IPS-15b (cell line): ENCODE data around the gene CRY1.

Experiments
- H3K27me3 ChIP-seq: one replicate; pipeline ENCODE4 v1.6.1; 2013; ENCODE audit warnings: low read length; ENCODE audit not compliant: control insufficient read depth, insufficient read depth
- H3K36me3 ChIP-seq: one replicate; pipeline ENCODE4 v1.6.1; 2013; ENCODE audit warnings: low read length; ENCODE audit not compliant: control insufficient read depth, insufficient read depth
- H3K4me1 ChIP-seq: one replicate; pipeline ENCODE4 v1.6.1; 2013; ENCODE audit warnings: mild to moderate bottlenecking, low read length; ENCODE audit not compliant: control insufficient read depth, insufficient read depth
- H3K4me3 ChIP-seq: one replicate; pipeline ENCODE4 v1.5.1; 2013; ENCODE audit warnings: low read depth, low read length
- H3K9ac ChIP-seq: one replicate; pipeline ENCODE4 v1.6.1; 2013; ENCODE audit warnings: low read depth, mild to moderate bottlenecking, low read length
- H3K9me3 ChIP-seq: one replicate; pipeline ENCODE4 v1.6.1; 2013; ENCODE audit warnings: mild to moderate bottlenecking, low read length; ENCODE audit not compliant: control insufficient read depth, insufficient read depth

Gene CRY1

DNA sequence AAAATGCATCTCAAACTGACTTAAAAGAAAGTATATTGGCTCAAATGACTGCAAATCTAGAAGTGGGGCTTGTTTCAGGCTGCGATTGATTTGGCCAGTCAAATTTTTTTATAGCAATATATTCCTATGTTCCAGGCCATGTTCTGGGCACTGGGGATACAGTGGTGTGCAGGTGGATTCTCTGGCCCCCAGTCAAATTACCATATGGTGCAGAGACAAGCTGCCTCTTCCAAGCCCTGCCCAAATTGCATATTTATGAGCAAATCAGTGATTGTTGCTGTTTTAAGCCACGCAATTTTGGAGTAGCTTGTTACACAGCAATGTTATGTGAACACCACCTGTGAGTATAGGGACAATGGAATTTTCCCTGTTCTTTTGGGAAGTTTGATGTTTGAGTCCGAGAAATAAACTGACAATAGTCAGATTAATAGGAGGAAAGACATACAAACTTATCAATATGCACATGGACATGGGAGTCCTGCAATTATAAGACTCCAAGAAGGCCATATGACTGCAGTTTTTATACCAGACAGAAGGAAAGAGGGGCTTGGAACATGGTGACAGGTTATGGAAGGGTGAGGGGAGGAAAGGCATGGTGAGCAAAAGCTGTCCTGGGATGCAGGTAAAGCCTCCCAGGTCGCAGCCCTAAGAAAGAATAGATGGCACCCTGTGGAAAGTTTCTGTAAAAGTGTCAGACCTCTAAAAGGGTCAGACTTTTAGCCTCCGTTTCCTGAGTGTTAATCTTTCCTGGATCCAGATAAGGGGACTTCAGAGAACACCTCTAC is 13.1 kb upstream of the CRY1 start:
- Histone ChIP-seq H3K36me3 (no peaks in the 10 kb centered on the region), H3K4me1 (no peaks in the 10 kb centered on the region), H3K4me3 (no peak overlapping the region), H3K27me3 (no peaks in the 10 kb centered on the region), H3K9me3 (no peaks in the 10 kb centered on the region), H3K9ac (no peak overlapping the region)

DNA sequence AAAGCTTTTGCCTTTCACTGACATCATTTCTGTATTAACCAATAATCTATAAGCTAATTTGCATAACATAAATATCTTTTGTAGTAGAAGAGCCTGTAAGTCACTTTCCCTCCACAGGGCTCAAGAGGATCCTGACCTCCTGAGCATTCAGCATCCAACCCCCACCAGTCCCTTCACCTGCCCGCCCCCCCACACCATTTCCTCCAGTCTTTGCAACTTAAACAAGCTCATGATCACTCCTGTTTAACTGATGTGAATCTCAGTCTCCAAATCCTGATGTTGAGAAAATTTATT is 12.0 kb upstream of the CRY1 start:
- Histone ChIP-seq H3K9ac (no peak overlapping the region), H3K4me1 (no peaks in the 10 kb centered on the region), H3K9me3 (no peaks in the 10 kb centered on the region), H3K36me3 (no peaks in the 10 kb centered on the region), H3K4me3 (no peak overlapping the region), H3K27me3 (no peaks in the 10 kb centered on the region)

DNA sequence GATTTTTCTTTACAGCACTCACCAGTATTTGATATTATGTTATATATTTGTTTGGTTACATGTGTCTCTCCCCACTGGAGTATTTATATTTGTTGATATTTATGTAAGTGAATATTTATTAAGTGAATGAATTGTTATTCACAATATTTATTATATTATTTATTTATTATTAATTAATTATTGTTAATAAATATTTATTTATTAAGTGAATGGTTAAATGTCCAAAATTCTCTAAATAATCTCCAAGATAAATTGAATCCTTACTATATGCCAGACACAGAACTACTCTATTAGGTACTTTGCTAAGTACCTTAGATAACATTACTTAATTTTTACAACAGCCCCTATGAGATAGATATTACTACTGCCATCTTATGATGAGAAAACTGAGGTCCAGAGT is 10.2 kb upstream of the CRY1 start:
- Histone ChIP-seq H3K9ac (no peak overlapping the region), H3K36me3 (no peaks in the 10 kb centered on the region), H3K9me3 (no peaks in the 10 kb centered on the region)

DNA sequence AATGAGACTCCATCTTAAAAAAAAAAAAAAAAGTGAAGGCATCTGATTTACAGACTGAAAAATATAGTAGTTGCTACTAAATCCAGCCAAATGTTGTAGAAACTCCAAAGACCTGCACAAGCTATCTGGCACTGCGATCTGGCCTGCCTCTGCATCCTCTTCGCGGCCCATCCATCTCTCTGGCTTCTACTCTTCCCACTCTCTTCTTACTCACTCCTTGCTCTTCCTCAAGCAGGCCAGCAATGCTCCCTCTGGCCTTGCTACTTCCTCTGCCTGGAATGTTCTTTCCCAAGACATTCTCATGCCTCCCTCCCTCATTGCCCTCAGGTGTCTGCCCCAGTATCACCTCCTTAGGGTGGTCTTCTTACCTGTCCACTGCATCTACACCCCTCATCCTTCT is 9.7 kb upstream of the CRY1 start:
- Histone ChIP-seq H3K9ac (no peak overlapping the region), H3K9me3 (no peaks in the 10 kb centered on the region), H3K4me1 (no peaks in the 10 kb centered on the region), H3K4me3 (no peak overlapping the region), H3K36me3 (no peaks in the 10 kb centered on the region), H3K27me3 (no peaks in the 10 kb centered on the region)

More for the DNA sequence above, 10.2 kb upstream of the CRY1 start:
- Histone ChIP-seq H3K4me1 (no peaks in the 10 kb centered on the region), H3K27me3 (no peaks in the 10 kb centered on the region), H3K4me3 (no peak overlapping the region)

DNA sequence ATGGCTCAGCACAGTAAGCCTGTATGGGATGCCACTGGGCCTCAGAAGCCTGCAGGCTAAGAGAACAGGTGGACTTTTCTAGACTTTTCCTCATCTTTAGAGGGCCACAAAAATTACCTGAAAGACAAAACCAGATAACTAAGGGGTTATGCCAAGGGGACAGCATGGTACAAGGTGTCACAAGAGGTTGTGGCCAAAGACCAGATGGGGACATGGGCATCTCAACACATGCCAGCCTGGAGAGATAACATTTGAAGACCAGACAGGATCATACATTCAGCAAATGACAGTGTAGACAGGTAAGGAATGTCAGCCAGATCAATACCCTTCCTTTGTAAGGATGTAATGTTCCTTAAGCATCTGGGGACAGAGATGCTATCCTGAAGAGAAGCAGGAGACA is 8.9 kb upstream of the CRY1 start:
- Histone ChIP-seq H3K4me3 (no peak overlapping the region), H3K36me3 (no peaks in the 10 kb centered on the region), H3K4me1 (no peaks in the 10 kb centered on the region), H3K9me3 (peaks cover under 1% of the 10 kb centered on the region), H3K27me3 (no peaks in the 10 kb centered on the region), H3K9ac (no peak overlapping the region)

DNA sequence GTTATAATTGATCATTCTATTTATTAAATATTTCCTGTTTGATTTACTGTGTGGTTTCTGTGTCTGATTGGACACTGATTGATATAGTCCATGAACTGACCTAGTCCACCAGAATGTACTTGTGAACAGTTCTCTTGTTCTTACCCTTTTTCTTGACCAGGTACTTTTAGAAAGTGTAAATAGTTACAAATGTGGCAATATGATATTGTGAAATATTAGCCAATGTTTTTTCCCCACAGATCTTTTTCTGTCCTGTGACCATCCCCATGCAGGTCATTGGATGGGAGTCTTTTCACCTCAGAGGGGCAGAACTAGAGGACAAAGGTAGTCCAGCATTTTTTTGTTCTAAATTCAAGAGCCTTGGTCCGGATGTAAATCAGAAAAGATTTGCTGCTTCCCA is 8.3 kb upstream of the CRY1 start:
- Histone ChIP-seq H3K4me3 (no peak overlapping the region), H3K9me3 (peaks cover 2% of the 10 kb centered on the region), H3K4me1 (no peaks in the 10 kb centered on the region), H3K27me3 (no peaks in the 10 kb centered on the region), H3K36me3 (no peaks in the 10 kb centered on the region), H3K9ac (no peak overlapping the region)

DNA sequence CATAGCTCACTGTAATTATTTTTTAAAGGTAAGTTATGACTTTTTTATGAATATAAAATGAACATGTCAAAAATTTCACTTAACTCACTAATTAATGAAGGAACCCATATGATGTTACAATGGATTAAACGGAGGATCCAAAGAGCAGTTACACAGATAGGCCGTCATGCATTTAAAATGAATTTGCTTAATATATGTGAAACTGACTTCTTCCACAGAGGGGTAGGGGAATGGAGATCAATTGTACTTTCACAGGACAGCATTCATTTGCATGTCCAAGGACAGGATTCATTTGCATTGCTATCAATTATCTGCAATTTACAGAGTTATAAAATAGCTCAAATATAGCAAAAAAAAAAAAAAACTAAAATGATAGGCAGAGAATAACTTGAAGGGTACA is 6.6 kb upstream of the CRY1 start:
- no peaks in the 10 kb centered on the region for H3K27me3 ChIP-seq
- H3K9me3 ChIP-seq, result peaks cover 2% of the 10 kb centered on the region
- no peaks in the 10 kb centered on the region for H3K4me1 ChIP-seq
- no peak overlapping the region for H3K9ac ChIP-seq
- no peak overlapping the region for H3K4me3 ChIP-seq
- H3K36me3 ChIP-seq, result no peaks in the 10 kb centered on the region

DNA sequence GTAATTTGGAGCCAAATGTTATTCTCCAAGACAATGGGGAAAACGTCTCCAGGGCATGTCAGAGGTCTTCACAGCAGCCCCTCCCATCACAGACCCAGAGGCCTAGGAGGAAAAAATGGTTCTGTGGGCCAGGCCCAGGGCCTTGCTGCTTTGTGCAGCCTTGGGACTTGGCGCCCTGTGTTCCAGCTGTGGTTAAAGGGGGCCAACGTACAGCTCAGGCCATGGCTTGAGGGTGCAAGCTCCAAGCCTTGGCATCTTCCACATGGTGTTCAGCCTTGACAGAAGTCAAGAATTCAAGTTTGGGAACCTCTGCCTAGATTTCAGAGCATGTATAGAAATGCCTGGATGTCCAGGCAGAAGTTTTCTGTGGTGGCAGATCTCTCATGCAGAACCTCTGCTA is 3.2 kb upstream of the CRY1 start:
- peaks cover 2% of the 10 kb centered on the region for H3K9me3 ChIP-seq
- H3K27me3 ChIP-seq, result no peaks in the 10 kb centered on the region
- H3K4me1 ChIP-seq, result peaks cover 2% of the 10 kb centered on the region
- H3K36me3 ChIP-seq, result no peaks in the 10 kb centered on the region
- no peak overlapping the region for H3K4me3 ChIP-seq
- no peak overlapping the region for H3K9ac ChIP-seq

DNA sequence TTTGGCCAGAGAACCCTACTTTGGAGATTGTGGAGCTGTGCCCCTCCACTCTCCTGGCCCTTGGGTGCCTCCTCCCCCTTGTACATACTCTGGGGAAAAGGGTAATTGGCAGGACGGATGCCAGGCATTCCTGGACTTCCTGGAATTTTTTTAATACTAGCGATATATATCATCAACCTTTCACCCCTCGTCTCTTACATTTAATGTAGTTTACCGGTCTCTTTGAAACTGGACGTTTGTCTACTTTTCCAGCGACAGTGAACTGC is 767 bp upstream of the CRY1 start:
- H3K4me3 ChIP-seq, result peak overlapping the region; percentile 93
- peaks cover 3% of the 10 kb centered on the region for H3K4me1 ChIP-seq
- H3K36me3 ChIP-seq, result no peaks in the 10 kb centered on the region
- peaks cover 2% of the 10 kb centered on the region for H3K9me3 ChIP-seq
- H3K9ac ChIP-seq, result peak overlapping the region; percentile 63
- no peaks in the 10 kb centered on the region for H3K27me3 ChIP-seq

DNA sequence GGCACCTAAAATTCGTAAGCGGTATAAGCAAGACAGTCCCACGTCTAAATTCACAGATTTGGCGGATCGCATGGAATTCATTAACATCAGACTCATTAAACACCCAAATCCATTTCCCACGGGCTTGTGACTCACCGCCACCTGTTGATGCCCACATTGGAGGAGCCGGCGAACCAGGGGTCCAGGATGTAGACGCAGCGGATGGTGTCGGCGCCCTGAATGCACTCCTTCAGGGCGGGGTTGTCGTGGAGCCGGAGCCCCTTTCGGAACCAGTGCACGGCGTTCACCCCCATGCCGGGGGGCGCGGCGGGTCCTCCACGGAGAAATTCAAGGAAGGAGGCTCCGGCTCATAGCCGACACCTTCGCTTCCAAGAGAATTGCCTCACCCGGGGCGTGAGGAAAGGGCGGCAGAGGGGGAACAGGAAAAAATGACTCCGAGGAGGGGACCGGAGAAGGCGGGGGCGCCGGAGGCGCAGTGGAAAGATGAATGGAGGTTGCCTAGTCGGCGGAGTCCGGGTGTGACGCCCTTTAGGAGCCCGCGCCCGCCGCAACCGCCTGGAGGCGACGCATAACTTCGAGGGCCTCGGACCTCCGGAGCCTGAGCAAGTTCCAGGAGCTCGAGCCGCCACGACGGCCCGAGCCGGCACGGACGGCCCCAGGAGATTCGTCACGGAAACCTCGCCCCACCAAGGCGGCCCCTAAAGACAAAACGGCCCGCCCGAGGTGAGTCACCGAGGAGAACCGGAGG is 506 bp downstream of the CRY1 start:
- H3K27me3 ChIP-seq, result no peaks in the 10 kb centered on the region
- H3K9me3 ChIP-seq, result peaks cover 2% of the 10 kb centered on the region
- peak overlapping the region; percentile 65 for H3K9ac ChIP-seq
- peaks cover 3% of the 10 kb centered on the region for H3K4me1 ChIP-seq
- H3K36me3 ChIP-seq, result no peaks in the 10 kb centered on the region
- H3K4me3 ChIP-seq, result peak overlapping the region; percentile 93

DNA sequence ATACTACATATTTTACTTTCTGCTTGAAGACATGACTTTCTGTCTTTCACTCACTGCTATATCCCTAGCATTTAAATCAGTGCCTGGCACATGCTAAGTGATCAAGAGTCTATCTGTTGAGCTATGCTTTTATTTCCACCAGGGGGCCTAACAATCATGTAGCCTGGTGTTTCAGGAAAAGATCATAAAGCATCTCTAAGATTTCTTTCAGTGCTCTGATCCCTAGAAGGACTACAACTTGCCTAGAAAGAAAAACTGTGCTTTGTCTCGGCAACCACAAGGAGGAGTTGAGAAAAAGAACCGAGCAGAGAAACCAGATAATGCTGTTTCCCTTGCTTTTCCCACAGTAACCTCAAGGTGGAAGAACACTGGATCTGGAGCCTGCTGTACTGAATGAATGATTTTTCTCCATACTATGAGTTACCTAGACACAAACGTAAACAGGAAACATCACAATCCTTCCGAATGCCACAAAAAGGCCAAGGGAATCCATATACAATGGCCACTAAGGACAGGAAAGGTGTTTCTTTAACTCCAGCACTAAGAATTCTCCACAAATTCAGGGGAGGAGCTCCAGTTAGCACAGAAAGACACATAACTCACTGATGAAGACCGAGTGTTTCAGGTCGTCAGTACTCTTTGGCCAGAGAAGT is 1.2 kb downstream of the CRY1 start:
- Histone ChIP-seq H3K27me3 (no peaks in the 10 kb centered on the region), H3K9ac (peak overlapping the region; percentile 56), H3K4me1 (peaks cover 3% of the 10 kb centered on the region)

DNA sequence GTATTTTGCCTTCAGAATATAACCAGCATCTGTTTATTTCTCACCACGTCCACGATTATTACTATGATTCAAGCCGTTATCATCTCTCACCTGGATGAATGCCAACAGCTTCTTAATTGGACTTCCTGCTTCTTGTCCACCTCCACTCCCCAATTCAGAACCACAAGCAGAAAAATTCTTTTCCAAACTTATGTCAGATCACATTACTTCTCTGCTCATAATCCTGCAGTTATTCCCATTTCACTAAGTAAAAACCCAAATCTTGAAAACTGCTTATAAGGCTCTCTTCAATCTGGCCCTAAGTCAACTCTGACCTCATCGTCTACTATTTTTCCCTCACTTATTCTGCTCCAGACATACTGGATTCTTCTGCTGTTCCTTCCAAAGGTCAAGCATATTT is 2.0 kb downstream of the CRY1 start:
- H3K36me3 ChIP-seq, result no peaks in the 10 kb centered on the region
- H3K4me1 ChIP-seq, result peaks cover 3% of the 10 kb centered on the region
- H3K27me3 ChIP-seq, result no peaks in the 10 kb centered on the region
- no peaks in the 10 kb centered on the region for H3K9me3 ChIP-seq
- H3K4me3 ChIP-seq, result peak overlapping the region; percentile 93
- H3K9ac ChIP-seq, result no peak overlapping the region

More for the DNA sequence above, 1.2 kb downstream of the CRY1 start:
- no peaks in the 10 kb centered on the region for H3K9me3 ChIP-seq
- peak overlapping the region; percentile 93 for H3K4me3 ChIP-seq
- H3K36me3 ChIP-seq, result no peaks in the 10 kb centered on the region
